KOPT-K1 (cell line): ENCODE data around the gene DYNC2I2.
A peak's percentile ranks its signal among the peaks of the same experiment; 100 is the strongest.

Source experiments
- H3K27ac ChIP-seq: fragments of 200-600 bp; sonication (generic); 2 replicates; pipeline ENCODE4 v1.5.1; 2016; ENCODE audit warnings: antibody characterized with exemption, mild to moderate bottlenecking, low read depth, low read length; ENCODE audit not compliant: poor library complexity, severe bottlenecking
- H3K36me3 ChIP-seq: fragments of 200-600 bp; sonication (generic); 2 replicates; pipeline ENCODE4 v1.5.1; 2017; ENCODE audit warnings: antibody characterized with exemption, mild to moderate bottlenecking, low read length, moderate library complexity; ENCODE audit not compliant: insufficient read depth
- H3K9me3 ChIP-seq: fragments of 200-600 bp; sonication (generic); 2 replicates; pipeline ENCODE4 v1.5.1; 2017; ENCODE audit warnings: antibody characterized with exemption, low read length, mild to moderate bottlenecking; ENCODE audit not compliant: insufficient read depth, poor library complexity, severe bottlenecking

Gene DYNC2I2

DNA sequence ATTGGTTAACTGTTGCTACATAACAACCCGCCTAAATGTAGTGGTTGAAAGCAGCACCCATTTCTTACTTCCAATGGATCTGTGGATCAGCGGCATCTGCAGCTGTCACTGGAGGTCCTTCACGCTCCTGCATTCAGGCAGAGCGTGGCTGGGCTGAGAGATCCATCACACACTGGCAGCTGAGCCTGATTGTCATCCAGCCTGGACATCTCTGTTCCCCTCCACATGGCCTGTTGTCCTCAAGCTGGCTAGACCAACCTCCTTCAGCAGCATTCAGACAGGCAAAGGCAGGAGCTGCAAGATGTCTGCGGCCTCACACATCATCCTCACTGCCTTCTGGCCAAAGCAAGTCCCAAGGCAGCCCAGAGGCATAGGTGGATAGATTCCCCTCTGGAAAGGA, 36.9 kb downstream of the DYNC2I2 start:
- no peak overlapping the region for H3K27ac ChIP-seq
- H3K36me3 ChIP-seq, result peaks cover 88% of the 10 kb centered on the region
- H3K9me3 ChIP-seq, result no peaks in the 10 kb centered on the region

DNA sequence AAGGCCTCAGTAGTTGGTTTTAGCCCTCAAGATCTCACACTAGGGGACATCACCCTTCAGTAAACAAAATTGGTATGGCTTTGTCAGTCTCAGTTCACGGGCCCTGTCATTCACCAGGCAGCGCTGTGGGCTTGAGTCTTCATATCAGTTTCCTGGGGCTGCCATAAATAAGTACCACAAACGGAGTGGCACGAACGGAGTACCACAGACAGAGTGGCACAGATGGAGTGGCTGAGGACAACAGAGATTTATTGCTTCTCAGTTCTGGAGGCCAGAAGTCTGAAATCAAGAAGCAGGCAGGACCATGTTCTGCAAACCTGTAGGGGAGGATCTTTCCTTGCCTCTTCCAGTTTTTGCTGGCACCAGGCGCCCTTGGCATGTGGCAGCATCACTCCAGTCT, 37.5 kb downstream of the DYNC2I2 start:
- H3K36me3 ChIP-seq, result peaks cover 88% of the 10 kb centered on the region
- no peak overlapping the region for H3K27ac ChIP-seq
- H3K9me3 ChIP-seq, result no peaks in the 10 kb centered on the region

DNA sequence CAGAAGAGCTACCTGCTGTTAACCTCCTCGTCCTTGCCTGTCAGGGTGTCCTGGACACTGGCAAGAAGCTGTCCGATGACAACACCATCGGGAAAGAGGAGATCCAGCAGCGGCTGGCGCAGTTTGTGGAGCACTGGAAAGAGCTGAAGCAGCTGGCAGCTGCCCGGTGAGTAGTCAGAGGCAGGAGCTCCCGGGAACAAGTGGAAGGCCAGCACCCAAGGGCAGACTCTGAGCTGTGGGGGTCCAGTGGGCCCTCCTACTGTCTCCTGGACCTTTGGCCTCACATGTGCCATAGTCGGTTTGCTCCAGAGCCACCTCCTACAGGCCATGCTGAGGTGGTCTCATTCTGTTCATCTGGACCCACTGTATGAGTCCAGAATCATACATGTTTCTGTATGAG, 38.7 kb downstream of the DYNC2I2 start:
- H3K27ac ChIP-seq, result no peak overlapping the region
- H3K36me3 ChIP-seq, result peaks cover 90% of the 10 kb centered on the region
- no peaks in the 10 kb centered on the region for H3K9me3 ChIP-seq

DNA sequence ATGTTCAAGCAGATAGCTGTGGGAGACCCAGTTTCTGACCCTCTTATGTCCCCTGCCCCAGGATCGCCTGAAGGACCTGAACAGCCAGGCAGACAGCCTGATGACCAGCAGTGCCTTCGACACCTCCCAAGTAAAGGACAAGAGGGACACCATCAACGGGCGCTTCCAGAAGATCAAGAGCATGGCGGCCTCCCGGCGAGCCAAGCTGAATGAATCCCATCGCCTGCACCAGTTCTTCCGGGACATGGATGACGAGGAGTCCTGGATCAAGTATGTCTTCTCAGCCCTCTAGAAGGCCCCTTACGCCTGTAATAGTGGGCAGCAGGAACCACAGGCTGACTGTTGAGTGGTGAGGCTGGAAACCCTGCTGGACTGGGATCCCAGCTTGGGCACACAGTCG, 41.1 kb downstream of the DYNC2I2 start:
- peaks cover 94% of the 10 kb centered on the region for H3K36me3 ChIP-seq
- no peak overlapping the region for H3K27ac ChIP-seq

DNA sequence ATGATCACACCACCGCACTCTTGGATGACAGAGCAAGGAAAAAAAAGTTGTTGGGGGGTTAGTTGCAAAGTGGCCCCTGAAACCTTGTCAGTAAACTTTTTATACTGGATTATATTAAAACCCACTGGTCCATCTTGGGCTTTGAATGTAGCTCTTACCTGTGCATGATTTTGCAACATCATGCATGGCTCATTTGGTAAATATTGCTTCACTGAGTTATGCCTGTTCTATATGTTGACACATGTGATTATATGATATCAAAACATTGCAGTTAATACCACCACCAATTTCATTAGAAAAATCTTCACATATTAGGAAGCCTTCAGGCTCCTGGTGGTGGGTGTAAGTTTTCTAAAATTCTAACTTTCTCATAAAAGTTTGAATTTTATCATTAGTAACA, 41.9 kb downstream of the DYNC2I2 start:
- Histone ChIP-seq H3K36me3 (peaks cover 94% of the 10 kb centered on the region), H3K27ac (no peak overlapping the region), H3K9me3 (no peaks in the 10 kb centered on the region)

More for the DNA sequence above, 41.1 kb downstream of the DYNC2I2 start:
- H3K9me3 ChIP-seq, result no peaks in the 10 kb centered on the region

DNA sequence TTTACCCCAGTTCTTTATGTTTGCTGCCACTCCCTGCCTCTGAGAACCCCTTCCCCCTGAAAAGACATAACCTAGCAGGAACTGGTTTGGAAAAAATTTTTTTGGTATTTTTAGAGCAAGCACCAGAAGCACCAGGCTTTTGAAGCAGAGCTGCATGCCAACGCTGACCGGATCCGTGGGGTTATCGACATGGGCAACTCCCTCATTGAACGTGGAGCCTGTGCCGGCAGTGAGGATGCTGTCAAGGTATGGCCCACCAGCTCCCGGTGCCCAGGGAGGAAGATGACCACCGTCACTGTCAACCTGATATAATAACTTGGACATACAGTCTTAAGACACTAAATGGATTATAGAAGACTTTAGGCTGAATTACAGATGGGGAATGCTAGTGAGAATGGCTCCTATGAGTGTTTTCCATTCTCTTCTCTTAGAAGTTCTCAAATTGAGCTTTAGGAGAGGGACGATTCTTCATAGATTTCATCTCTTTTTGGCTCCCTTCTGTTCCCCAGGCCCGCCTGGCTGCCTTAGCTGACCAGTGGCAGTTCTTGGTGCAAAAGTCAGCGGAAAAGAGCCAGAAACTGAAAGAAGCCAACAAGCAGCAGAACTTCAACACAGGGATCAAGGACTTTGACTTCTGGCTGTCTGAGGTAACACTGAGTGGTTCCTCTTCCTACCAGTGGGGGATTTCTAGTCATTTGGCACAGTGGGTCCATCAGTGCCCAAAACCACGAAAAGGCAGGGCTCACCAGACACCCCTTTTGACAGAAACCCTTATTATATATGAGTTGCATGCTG, 44.9 kb downstream of the DYNC2I2 start:
- Histone ChIP-seq H3K9me3 (no peaks in the 10 kb centered on the region), H3K27ac (no peak overlapping the region), H3K36me3 (peaks cover 98% of the 10 kb centered on the region)

DNA sequence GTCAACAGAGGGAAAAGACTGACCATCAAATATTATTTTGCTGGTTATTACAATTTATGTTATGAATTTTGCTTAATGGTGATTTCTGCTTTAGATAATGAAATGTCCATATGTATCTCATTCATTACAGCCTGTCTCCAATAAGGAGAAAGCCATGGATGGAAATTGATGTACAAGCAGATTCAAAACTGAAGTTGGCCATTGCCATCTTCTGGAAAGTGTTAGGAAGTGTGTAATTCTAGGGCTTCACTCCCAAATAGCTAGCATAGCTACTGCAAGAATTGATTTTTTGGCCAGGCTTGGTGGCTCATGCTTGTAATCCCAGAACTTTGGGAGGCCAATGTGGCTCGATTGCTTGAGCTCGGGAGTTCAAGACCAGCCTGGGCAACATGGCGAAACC, 45.8 kb downstream of the DYNC2I2 start:
- peaks cover 98% of the 10 kb centered on the region for H3K36me3 ChIP-seq
- H3K9me3 ChIP-seq, result no peaks in the 10 kb centered on the region
- no peak overlapping the region for H3K27ac ChIP-seq

DNA sequence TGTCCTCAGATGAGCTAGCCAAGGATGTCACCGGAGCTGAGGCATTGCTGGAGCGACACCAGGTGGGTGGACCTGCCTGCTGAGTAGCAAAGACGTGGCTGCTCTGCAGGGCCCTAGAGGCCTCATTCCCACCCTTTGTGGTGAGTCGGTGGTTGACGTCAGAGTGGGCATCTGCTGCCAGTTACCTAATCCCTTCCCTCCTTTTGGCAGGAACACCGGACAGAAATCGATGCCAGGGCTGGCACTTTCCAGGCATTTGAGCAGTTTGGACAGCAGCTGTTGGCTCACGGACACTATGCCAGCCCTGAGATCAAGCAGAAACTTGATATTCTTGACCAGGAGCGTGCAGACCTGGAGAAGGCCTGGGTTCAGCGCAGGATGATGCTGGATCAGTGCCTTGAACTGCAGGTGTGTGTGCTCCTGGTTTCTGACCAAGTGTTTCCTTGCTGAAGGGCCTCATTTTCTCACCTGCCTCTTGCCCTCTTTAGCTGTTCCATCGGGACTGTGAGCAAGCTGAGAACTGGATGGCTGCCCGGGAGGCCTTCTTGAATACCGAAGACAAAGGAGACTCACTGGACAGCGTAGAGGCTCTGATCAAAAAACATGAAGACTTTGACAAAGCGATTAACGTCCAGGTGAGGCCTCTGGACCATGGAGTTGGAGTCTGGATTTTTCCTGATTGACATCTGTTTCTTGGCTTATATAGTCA, 48.9 kb downstream of the DYNC2I2 start:
- Histone ChIP-seq H3K36me3 (peaks cover 98% of the 10 kb centered on the region), H3K9me3 (no peaks in the 10 kb centered on the region), H3K27ac (no peak overlapping the region)

DNA sequence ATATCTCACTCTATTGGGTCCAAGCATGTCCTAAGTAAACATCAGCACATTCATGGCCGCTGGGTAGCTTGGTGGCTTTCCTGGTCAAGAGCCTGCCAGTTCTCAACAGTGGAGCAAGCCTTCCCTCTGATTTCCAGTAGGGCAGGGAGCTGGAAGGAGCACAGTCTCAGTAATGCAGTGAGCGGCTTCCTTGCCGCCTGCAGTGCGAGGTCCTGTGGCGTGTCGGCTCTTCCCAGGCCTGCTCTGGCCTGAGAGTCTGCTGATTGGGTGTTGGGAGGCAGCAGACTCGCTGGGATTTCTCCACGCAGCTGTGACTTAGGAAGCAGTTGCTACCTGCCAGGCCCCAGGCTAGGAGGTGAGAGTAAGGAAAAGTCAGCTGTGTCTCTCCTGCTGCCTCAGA, 53.0 kb downstream of the DYNC2I2 start:
- Histone ChIP-seq H3K9me3 (no peaks in the 10 kb centered on the region), H3K27ac (no peak overlapping the region), H3K36me3 (peaks cover 92% of the 10 kb centered on the region)

DNA sequence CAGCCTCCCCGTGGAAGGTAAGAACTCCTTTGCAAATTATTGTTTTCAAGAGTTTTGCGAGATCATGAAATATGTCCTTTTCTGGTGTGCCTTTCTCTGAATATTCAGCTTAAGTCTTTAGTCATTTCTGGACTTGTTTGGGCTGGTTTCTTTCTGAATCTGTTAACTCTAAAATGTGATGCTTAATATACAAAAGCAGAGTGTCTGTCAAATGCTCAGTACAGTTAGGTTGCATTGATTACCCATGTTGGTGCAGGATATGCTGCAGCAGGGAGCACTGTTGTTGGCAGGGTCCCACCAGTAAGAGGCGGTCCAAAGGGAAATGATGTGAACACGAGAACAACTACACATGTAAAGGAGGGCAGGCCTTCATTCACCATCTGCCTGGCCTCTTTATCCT, 56.5 kb downstream of the DYNC2I2 start:
- Histone ChIP-seq H3K36me3 (peaks cover 94% of the 10 kb centered on the region), H3K9me3 (no peaks in the 10 kb centered on the region), H3K27ac (no peak overlapping the region)

DNA sequence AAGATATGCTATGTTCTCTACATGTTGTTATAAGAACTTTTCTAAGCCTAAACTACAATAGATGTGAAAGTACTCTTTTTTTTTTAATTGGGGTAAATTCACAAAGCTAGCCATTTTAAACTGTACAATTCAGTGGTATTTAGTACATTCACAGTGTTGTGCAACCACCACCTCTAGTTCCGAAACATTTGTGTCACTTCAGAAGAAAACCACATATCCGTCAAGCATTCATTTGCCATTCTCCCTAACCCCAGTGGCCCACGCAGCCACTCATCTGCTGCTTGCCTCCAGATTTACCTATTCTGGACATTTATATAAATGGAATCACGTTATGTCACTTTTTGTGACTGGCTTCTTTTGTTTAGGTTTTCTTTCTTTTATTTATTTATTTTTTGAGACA, 61.2 kb downstream of the DYNC2I2 start:
- H3K27ac ChIP-seq, result no peak overlapping the region
- H3K36me3 ChIP-seq, result peaks cover 100% of the 10 kb centered on the region
- no peaks in the 10 kb centered on the region for H3K9me3 ChIP-seq

DNA sequence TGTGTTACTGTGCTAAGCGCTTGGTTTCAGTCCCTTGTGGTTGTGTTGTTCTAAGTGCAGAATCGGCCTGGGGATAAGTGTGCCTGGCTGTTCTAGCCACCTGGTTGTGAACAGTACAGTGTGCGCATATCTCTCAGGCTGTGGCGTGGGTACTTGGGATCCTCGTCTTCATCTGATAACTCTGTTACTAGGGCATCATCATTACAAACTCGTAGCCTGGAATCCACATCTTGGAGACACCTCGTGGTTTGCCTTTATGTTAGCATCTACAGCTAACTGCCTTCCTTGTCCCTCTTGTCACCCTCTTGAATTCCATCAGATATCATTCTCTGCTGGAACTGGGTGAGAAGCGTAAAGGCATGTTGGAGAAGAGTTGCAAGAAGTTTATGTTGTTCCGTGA, 62.8 kb downstream of the DYNC2I2 start:
- Histone ChIP-seq H3K9me3 (no peaks in the 10 kb centered on the region), H3K27ac (peak overlapping the region; percentile 18), H3K36me3 (peaks cover 95% of the 10 kb centered on the region)

DNA sequence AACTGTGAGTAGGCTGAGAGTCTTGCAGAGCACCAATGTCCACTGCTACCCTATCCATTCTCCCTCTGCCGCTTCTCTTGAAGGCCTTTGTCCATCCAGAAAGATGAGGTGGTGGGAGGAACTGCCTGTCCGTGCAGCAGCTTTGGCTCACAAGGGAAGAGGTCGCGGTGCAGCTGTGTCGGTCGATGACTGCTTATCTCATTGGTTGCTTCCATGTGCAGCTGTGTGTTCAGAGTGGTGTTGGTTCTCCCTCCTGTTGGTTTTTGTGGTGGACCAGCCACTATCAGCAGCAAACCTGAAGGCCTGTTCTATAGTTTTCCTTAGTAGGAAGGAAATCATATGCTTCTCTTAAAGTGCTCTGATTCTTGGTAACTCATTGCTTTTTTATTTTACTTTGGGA, 63.6 kb downstream of the DYNC2I2 start:
- peaks cover 95% of the 10 kb centered on the region for H3K36me3 ChIP-seq
- no peak overlapping the region for H3K27ac ChIP-seq
- H3K9me3 ChIP-seq, result no peaks in the 10 kb centered on the region

DNA sequence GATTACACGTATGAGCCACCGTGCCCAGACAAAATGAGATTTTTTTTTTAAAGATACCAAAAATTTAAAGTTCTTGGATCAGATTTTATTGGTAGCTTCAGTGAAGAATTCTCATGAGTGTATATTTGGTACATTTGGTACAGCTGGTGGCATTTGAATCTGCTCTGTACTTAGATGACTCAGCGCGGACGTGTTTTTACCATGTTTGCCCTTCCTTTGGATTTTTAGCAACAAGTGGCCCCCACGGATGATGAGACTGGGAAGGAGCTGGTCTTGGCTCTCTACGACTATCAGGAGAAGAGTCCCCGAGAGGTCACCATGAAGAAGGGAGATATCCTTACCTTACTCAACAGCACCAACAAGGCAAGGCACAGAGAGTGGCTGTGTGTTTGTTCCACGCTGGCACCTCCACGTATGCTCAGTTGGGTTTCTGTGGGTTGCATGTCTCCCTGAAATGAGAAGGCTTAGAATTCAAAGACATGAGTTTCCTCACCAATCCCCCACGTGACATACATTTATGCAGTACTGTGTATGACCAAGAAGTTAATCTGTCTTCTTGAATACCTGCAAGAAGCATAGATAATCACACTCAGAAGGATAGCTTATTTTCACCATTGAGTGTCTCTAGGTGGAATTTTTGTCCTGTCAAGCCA, 67.9 kb downstream of the DYNC2I2 start:
- peaks cover 88% of the 10 kb centered on the region for H3K36me3 ChIP-seq
- no peak overlapping the region for H3K27ac ChIP-seq

DNA sequence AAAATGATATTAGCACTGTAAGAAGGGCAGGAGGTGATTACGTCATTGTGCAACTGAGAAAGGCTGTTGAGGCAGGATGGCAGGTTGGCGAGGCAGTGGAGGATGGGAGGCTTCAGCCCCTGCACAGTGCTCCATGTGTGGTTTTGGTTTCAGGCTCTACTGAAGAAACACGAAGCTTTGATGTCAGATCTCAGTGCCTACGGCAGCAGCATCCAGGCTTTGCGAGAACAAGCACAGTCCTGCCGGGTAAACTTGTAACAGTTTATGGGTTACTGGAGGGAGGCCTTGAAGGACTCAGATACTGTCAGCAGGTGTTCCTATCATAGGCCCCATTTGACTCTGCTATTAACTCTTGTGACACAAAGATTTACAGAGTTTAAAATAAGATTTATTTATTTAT, 69.2 kb downstream of the DYNC2I2 start:
- Histone ChIP-seq H3K9me3 (no peaks in the 10 kb centered on the region), H3K36me3 (peaks cover 88% of the 10 kb centered on the region), H3K27ac (peak overlapping the region; percentile 52)

More for the DNA sequence above, 67.9 kb downstream of the DYNC2I2 start:
- H3K9me3 ChIP-seq, result no peaks in the 10 kb centered on the region
